Vagina (tissue), 2 donors: ENCODE measurements around the gene CEND1. TPM values are rescaled to one million over a fixed set of nuclear protein-coding genes. Genes with fewer than 3 reads are reported as not detected.
A peak's percentile ranks its signal among the peaks of the same experiment; 100 is the strongest.

Experiments used
- DNase-seq, 2 donors: peaks; one replicate each; pipeline ENCODE4 v3.0.0-alpha.2; 2017; ENCODE audit errors: extremely low spot score in 2 of 2
- H3K27ac ChIP-seq: fragments of 200-600 bp; sonication (generic); one replicate; pipeline ENCODE4 v1.5.1; 2019
- H3K27me3 ChIP-seq: fragments of 200-600 bp; sonication (generic); one replicate; pipeline ENCODE4 v1.5.1; 2019
- H3K36me3 ChIP-seq, 2 donors: fragments of 200-600 bp; sonication (generic); one replicate each; pipeline ENCODE4 v1.5.1; 2017 to 2019
- H3K4me1 ChIP-seq: fragments of 200-600 bp; sonication (generic); one replicate; pipeline ENCODE4 v1.5.1; 2019
- H3K4me3 ChIP-seq, 2 donors: fragments of 200-600 bp; sonication (generic); 1 replicate in 1 of 2; 2 replicates in 1 of 2; pipeline ENCODE4 v1.5.1; 2016 to 2019
- H3K9me3 ChIP-seq: fragments of 200-600 bp; sonication (generic); one replicate; pipeline ENCODE4 v1.5.1; 2019
- POLR2A ChIP-seq, 2 donors: fragments of 450-650 bp; IDR thresholded peaks; one replicate each; pipeline ENCODE4 v1.6.1; 2017; ENCODE audit warnings: antibody characterized with exemption in 2 of 2, mild to moderate bottlenecking in 2 of 2, moderate library complexity in 2 of 2
- POLR2AphosphoS5 ChIP-seq, 2 donors: sonication (generic); formaldehyde crosslinking; IDR thresholded peaks; one replicate each; pipeline ENCODE4 v1.9.0; 2017; ENCODE audit warnings: antibody characterized with exemption in 2 of 2, mild to moderate bottlenecking in 2 of 2, low read depth in 1 of 2; ENCODE audit not compliant: insufficient read depth in 1 of 2
- intact Hi-C: fragments of 100-400 bp; cut with DNase I; formaldehyde crosslinking; loops from one replicate; pipeline ENCODE4 v1.15.1; 2023
- total RNA-seq: library from RNA; depleted of rRNA; stranded (reverse); fragments of >200 nt; gene quantifications from one replicate; pipeline ENCODE4 v1.2.3, GENCODE V29; 2016
- TF ChIP-seq, protein P1 (sequence below), 3 experiments: fragments of 450-650 bp in 2 of 3; fragments of 200-600 bp in 1 of 3; sonication (generic) in 1 of 3; IDR thresholded peaks; one replicate each; pipeline ENCODE4 v1.5.1; 2017 to 2019; ENCODE audit warnings: antibody characterized with exemption in 3 of 3, mild to moderate bottlenecking in 2 of 3, moderate library complexity in 2 of 3

The CEND1 gene
- total RNA-seq, 1 donor from 2014 or later: 1.7 TPM

DNA sequence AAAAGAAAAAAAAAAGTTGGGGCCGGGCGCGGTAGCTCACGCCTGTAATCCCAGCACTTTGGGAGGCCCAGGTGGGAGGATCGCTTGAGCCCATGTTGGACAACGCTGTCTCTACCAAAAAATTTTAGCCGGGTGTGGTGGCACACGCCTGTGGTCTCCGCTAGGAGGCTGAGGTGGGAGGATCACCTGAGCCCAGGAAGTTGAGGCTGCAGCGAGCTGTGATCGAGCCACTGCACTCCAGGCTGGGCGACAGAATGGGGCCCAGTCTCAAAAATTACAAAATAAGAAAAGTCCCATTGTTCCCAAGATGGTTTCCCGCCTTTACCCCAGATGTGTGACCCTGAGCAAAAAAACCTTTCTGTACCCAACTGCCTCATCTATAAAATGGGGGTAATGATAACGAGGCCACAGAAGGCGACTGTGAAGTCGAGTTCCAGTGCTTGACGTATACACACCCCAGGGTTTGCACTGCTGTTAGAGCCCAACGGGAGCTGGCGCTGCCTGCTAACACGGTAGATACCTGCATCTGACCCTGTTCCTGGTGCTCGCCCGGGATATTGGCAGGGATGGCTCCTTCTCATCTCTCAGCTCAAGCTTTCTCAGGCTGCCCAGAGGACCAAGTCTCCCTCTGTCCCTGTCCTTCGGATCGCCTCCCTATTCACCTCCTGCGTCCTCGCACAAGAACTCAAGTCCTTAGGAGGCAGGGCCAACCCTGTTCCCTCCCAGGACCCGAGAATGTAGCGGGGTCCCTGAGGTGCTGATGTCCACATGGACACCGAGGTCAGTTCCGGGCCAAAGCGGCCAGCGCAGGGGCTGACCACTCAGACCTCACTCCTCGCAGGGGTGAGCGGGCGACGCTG lies 18.8 kb upstream of the CEND1 start:
- Histone ChIP-seq H3K4me1 (peaks cover 50% of the 10 kb centered on the region), H3K27me3 (no peaks in the 10 kb centered on the region), H3K27ac (peak overlapping the region; percentile 96), H3K36me3 (peaks cover 0 to 28% of the 10 kb centered on the region in 2 donors), H3K4me3 (peak overlapping the region; percentile 86 to 98), H3K9me3 (no peaks in the 10 kb centered on the region)
- intact Hi-C loops: loop anchor here (5.0 kb wide), 1 partner anchor 34 kb away; the partner anchor contains the start of genes POLR2L and TSPAN4
- TF ChIP-seq, protein P1, sequence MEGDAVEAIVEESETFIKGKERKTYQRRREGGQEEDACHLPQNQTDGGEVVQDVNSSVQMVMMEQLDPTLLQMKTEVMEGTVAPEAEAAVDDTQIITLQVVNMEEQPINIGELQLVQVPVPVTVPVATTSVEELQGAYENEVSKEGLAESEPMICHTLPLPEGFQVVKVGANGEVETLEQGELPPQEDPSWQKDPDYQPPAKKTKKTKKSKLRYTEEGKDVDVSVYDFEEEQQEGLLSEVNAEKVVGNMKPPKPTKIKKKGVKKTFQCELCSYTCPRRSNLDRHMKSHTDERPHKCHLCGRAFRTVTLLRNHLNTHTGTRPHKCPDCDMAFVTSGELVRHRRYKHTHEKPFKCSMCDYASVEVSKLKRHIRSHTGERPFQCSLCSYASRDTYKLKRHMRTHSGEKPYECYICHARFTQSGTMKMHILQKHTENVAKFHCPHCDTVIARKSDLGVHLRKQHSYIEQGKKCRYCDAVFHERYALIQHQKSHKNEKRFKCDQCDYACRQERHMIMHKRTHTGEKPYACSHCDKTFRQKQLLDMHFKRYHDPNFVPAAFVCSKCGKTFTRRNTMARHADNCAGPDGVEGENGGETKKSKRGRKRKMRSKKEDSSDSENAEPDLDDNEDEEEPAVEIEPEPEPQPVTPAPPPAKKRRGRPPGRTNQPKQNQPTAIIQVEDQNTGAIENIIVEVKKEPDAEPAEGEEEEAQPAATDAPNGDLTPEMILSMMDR (IDR thresholded peaks at IDR 0.05): no peak
- TF ChIP-seq POLR2AphosphoS5 (IDR thresholded peaks at IDR 0.05; ENCODE audit: insufficient read depth in 1 of 2, low read depth in 1 of 2) (no peak), POLR2A (IDR thresholded peaks at IDR 0.05) (no peak)
- peak in 1 of 2 donors; percentile 95 for DNase-seq

GRCh38 chr11:804599-804964 lies 14.7 kb upstream of the CEND1 start:
- no peaks in the 10 kb centered on the region for H3K9me3 ChIP-seq
- intact Hi-C loops: no loop called here
- peaks cover 27% of the 10 kb centered on the region for H3K4me1 ChIP-seq
- TF ChIP-seq, protein P1 (IDR thresholded peaks at IDR 0.05): no peak
- TF ChIP-seq POLR2A (IDR thresholded peaks at IDR 0.05) (no peak), POLR2AphosphoS5 (IDR thresholded peaks at IDR 0.05; ENCODE audit: insufficient read depth in 1 of 2, low read depth in 1 of 2) (no peak)
- peaks cover 0 to 13% of the 10 kb centered on the region in 2 donors for H3K36me3 ChIP-seq
- DNase-seq: no peak
- no peaks in the 10 kb centered on the region for H3K27me3 ChIP-seq
- peak overlapping the region; percentile 49 to 54 for H3K4me3 ChIP-seq
- peak overlapping the region; percentile 88 for H3K27ac ChIP-seq

- intact Hi-C loops: no loop called here
- peaks cover 27% of the 10 kb centered on the region for H3K4me1 ChIP-seq
These were observed 14.1 kb upstream of the CEND1 start for GRCh38 chr11:803770-804598.

GRCh38 chr11:803467-803742 lies 13.5 kb upstream of the CEND1 start:
- no peak for DNase-seq
- TF ChIP-seq, protein P1 (IDR thresholded peaks at IDR 0.05): no peak
- no peak for TF ChIP-seq POLR2AphosphoS5 (IDR thresholded peaks at IDR 0.05; ENCODE audit: insufficient read depth in 1 of 2, low read depth in 1 of 2)
- no peak for TF ChIP-seq POLR2A (IDR thresholded peaks at IDR 0.05)
- Histone ChIP-seq H3K27me3 (no peaks in the 10 kb centered on the region), H3K4me3 (no peak overlapping the region), H3K27ac (no peak overlapping the region), H3K4me1 (peaks cover 25% of the 10 kb centered on the region), H3K9me3 (no peaks in the 10 kb centered on the region), H3K36me3 (peaks cover 0 to 13% of the 10 kb centered on the region in 2 donors)
- intact Hi-C loops: no loop called here

More at GRCh38 chr11:803770-804598, 14.1 kb upstream of the CEND1 start:
- TF ChIP-seq, protein P1 (IDR thresholded peaks at IDR 0.05): no peak
- no peak for TF ChIP-seq POLR2A (IDR thresholded peaks at IDR 0.05)
- TF ChIP-seq POLR2AphosphoS5 (IDR thresholded peaks at IDR 0.05; ENCODE audit: insufficient read depth in 1 of 2, low read depth in 1 of 2): no peak
- H3K27me3 ChIP-seq: no peaks in the 10 kb centered on the region
- H3K27ac ChIP-seq: peak overlapping the region; percentile 88
- no peak for DNase-seq
- H3K9me3 ChIP-seq: no peaks in the 10 kb centered on the region
- H3K36me3 ChIP-seq: peaks cover 0 to 13% of the 10 kb centered on the region in 2 donors
- H3K4me3 ChIP-seq: peak overlapping the region; percentile 49 to 54
